ENCODE results near the gene ABCC8.

ABCC8 gene

DNA sequence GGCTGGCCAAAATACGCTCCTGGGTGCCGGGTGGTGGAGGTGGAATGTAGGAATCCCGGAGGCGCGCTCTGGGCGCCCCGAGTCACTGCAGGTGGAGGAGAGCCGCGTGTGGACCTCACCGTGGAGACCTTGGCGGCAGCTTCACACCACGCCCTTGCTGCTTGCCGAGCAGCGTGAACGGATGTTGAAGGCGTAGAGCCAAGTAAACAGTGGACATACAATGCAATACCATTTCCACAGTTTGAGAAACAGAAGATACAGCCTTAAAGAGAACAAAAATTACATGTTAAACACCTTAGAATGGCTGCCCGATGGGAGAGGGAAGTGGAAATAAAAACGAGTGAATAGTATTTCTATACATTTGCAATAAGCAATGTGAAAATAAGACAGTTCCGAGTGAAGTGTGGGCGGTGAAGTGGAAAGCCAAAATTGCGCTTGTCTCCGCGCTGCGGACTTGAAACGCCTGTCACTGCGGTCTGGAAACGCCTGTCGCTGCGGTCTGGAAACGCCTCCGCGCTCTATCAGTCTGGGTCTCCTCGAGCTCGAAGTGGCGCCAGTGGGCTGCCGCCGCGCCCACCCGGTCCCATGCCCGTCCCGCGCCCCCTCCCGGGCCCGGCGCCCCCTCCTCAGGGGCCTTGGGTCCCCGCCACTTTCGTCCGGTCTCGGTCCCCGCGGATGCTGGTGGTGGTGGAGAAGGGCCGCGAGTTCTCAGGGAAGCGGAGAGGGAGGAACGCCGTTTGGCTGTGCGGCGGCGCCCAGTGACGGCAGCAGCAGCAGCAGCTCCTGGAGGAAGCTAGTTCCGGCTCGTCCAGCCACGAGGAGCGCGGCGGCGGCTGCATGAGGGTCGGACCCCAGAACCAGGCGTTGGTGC lies 123.5 kb downstream of the ABCC8 start:
- DNase-seq (ENCODE audit: low read depth, low spot score) = no peak

DNA sequence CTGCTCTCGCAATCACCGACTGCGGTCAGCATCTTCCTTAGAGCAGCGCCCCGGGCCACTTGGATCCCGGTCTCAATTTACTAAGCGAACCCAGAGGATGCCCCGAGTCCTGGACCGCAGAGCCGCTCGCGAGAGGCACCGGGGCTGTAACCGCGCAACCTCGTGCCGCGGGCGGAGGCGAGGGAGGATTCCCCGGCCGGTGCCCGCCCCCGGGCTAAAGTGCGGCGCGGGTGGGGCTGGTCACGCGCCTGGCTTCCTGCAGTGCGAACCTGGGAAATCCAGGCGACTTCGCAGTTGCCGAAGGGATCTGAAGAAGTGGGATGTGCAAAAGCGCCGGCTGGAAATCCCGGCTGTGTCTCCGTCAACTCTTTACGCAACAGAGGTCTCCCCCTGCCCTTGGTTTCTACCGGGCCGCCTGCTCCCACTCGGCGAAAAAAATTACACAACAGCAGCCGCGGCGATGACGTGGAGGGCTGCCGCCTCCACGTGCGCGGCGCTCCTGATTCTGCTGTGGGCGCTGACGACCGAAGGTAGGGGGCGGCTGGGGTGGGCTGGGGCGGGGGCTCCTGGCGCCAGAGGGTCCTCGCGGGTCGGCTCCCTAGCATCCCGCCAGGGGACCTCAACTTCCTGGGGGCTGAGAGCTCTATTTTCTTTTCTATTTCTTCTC lies 125.0 kb downstream of the ABCC8 start, which contains the start of gene NCR3LG1:
NCR3LG1 (plus strand) TSS at position 291 of the 667 bp plus-strand sequence; CDS start at position 461, 170 bp downstream.
- DNase-seq (ENCODE audit: low read depth, low spot score) = no peak

DNA sequence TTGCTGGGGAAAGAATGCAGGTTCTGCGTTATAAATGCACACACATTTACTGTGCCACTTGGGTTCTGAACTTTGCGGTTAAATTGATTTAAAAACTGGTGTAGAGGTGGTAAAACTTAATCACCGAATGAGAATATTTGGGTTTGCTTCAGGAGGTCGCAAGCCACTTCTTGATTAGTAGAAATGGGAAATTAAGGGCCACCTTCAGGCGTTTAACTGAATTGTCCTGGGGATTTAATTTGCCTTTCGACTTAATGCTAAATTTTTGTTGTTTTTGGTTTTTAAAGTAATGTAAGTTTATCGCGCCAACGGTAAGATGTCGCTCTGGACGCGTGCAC lies 125.5 kb downstream of the ABCC8 start:
- no peak for DNase-seq (ENCODE audit: low read depth, low spot score)

DNA sequence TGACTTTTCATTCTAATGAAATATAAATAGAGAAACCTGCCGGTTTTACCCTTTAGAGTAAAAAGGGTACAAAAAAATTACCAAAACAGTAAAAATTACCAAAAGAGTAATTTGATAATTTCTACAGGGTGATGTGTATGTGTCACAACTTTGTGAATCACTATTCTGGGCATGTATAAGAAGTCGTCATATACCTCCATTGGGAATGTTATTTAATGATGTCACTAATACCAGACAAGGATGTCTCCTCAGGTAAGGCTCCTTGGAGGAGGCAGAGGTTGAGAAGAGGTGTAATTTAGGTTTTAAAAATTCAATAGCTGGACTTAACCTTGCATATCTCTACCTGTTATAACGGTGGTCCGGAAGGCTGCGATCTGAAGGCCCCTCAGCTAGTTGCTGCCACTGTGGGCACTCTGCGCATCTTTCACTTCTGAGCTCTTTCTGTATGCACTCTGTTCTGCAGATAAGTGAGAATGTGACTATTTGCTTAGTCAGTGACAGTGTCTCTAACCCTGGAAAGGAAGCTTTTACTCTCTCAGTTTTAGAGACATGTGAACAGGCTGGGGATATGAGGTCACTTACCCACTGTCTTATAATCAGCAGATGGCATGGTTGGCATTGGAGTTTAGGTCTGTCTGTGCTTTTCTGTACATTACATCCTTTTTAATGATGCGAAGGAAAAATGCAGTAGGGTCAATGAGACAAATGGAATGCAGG lies 126.0 kb downstream of the ABCC8 start:
- no peak for DNase-seq (ENCODE audit: low read depth, low spot score)

- no peak for DNase-seq (ENCODE audit: low read depth, low spot score)
Observed at GRCh38 chr11:17347676-17348075, 129.0 kb downstream of the ABCC8 start.

GRCh38 chr11:17343907-17344306 lies 132.7 kb downstream of the ABCC8 start:
- DNase-seq (ENCODE audit: low read depth, low spot score) = no peak

DNA sequence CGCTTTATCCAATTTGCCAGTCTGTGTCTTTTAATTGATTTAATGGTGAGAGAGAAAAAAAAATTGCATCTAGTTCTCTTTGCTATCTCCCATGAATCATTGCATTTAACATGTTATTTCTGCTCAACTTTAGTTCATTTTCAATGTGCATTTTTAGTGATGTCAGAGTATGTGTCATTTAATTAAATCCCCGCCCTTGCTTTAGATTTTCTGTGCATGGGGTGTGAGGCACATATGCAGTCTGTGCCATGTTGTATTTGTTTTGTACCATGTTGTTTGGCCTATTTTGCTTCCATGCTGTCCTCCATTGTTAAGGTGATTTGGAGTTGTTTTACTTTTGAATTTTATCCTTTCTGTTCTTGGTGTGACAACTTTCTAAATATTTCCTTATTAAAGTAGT lies 133.4 kb downstream of the ABCC8 start:
- no peak for DNase-seq (ENCODE audit: low read depth, low spot score)

Data from iPS DF 19.7 (cell line).